Stimulated activated CD8-positive, alpha-beta memory T cell treated with anti-CD3 and anti-CD28 coated beads, Interleukin-4, amount 100 ng/mL, for 48 hours (primary cell): Measurements from ENCODE around the gene EFCAB8.
"Not testable (repeated sequence)": the region's sequence is repeated elsewhere in the genome, so short reads cannot be mapped to it uniquely, and the experiment has no call there.

Experiments
- DNase-seq: peaks from one replicate; pipeline ENCODE4 v3.0.0-alpha.2; 2020

The EFCAB8 gene

DNA sequence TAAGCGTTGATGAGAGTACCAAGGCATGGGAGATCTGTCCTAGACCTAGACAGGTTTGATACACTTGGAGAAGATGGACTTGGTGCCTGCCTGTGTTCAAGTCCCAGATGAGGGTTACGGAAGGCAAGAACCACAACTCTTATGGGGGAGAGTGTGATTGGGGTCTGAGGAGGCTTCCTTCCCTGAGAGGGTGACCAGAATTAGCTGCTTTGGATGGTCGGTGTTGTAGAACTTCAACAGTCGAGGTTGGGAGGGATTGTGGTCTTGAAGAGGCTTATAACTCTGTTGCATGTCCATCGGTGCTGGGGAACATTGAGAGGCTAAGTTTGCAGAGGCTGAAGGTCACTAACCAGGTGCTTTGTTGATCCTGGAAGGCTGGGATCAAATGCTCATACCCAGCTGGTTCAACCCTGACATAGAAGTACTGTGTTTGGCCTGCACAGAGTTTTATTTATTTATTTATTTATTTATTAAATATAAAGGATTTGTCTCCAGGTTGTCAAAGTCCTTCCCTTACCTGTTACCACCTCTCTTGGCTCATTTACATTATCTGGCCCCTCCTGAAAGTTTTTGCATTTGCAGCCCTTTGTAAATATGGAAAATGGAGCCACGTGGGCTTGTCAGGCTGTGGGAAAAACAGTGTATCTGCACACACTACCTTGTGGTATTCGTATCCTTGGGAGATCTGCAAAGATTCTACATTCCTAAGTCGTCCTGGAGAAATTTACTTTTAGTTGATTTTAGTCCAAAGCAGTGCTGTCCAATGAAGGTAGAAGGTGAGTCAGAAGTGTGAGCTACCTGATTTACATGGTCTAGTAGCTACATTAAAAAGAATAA is 15.8 kb upstream of the EFCAB8 start:
- no peak for DNase-seq

DNA sequence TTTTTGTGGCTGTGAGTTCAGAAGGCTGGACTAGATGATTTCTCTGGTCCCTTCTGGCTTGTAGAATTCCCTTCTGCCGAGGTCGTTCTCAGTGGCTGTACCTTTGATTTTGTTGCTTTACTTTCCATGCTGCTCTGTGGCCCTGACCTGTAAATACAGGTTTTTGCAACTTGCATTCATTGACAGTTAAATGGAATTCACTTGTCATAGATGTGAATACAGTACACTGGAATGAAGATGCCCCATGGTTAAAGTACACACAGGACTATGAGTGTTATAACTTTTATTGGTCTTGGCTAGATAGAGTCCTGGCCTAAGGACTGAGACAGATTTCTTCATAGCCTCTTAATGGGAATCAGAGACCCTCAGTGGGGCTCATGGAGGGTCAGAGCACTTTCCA is 12.9 kb upstream of the EFCAB8 start:
- DNase-seq: no peak

DNA sequence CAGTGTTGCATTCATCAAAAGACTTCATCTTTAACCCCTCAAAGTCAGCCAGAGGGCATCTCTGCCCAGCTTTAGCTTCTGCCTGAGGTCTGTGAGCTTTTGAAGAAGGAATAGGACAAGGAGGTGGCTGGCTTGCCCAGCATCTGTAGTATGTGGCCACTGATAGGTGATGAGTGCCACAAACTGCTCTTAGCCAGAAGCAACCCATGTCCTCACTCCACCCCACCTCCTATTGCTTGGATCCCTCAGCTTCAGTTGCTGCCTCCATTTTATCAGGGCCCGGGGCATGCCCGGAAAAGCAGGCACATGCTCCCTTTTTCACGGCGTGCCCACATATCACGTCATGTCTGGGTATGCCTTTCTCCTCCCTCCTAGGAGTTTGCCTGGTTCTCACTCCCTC is 11.9 kb upstream of the EFCAB8 start:
- DNase-seq: no peak

DNA sequence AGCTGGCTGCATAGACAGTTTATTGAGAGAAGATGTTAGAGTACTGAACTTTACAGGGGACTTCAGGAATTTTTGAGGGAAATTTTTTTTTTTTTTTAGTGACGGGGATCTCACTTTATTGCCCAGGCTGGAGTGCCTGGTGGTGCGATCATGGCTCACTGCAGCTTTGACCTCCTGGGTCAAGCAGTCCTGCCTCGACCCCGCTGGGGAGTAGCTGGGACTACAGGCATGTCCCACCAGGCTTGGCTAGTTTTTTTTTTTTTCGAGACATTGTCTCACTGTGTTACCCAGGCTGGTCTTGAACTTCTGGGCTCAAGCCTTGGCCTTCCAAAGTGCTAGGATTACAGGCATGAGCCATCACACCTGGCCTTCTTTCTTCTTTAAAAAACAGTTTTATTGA is 10.8 kb upstream of the EFCAB8 start:
- DNase-seq: no peak

- DNase-seq: no peak
Observed at GRCh38 chr20:32848846-32849245, 9.9 kb upstream of the EFCAB8 start.

GRCh38 chr20:32849577-32849976 is 9.1 kb upstream of the EFCAB8 start:
- DNase-seq: no peak

DNA sequence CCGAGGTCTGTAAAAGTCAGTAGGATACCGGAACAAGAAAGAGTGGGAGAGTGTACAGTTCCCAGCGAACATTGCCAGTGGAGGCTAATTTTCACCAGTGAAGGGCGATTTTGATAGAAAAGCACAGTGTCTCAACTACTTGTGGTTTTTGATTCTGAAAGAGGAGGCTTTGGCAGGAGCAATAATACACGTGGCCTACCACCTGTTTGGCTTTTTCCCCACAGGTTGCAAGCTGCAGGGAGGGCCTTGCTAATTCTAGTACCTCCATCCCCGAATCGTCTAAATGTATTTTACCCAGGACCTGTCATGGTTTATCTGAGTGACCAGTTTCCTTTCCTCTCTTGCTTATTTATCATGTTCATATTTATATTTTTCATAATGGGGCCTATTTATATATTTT is 3.3 kb upstream of the EFCAB8 start:
- no peak for DNase-seq

DNA sequence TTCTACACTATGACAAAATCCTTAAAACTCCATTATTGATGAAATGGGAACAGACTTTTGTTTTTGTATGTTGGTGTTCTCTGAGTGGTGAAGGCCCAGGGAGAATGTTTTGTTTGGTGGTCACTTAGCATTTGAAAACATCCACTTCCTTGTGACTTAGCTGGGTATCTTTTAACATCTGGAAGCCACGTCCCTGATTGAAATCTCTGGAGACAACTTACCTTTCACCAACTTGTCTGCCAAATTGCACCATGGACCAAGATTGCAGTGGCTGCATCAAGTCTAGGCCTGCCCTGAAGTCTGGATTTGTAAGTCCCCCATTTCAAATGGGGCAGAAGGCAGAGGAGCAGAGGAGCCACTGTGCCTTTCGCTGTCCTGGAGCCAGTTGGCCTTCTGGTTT is 534 bp upstream of the EFCAB8 start:
- DNase-seq: no peak

DNA sequence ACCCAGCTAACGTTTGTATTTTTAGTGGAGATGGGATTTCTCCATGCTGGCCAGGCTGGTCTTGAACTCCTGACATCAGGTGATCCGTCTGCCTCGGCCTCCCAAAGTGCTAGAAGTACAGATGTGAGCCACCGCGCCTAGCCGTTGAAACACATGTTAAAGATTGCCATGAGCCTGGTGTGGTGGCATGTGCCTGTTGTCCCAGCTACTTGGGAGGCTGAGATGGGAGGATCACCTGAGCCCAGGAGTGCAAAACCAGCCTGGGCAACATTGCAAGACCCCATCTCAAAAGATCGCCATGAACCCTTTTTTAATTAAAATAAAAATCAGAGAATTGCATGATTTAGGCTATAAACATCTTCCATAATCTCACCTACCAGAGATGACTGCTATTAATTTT is 2.7 kb downstream of the EFCAB8 start:
- DNase-seq: no peak

- no peak for DNase-seq
Observed at GRCh38 chr20:32869562-32869961, 10.8 kb downstream of the EFCAB8 start.

GRCh38 chr20:32870526-32870925 is 11.8 kb downstream of the EFCAB8 start:
- not testable (repeated sequence) for DNase-seq

DNA sequence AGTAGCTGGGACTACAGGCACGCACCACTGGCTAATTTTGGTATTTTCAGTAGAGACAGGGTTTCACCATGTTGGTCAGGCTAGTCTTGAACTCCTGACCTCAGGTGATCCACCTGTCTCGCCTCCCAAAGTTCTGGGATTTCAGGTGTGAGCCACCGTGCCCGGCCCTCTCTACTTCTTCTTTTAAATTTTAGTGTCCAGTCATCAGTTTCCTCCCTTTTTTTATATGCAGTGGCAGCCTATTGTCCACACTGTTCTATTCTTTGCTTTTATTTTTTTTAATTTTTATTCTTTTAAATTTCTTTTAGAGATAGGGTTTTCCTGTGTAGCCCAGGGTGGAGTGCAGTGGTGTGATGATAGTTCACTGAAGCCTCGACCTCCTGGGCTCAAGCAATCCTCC is 12.3 kb downstream of the EFCAB8 start:
- no peak for DNase-seq

DNA sequence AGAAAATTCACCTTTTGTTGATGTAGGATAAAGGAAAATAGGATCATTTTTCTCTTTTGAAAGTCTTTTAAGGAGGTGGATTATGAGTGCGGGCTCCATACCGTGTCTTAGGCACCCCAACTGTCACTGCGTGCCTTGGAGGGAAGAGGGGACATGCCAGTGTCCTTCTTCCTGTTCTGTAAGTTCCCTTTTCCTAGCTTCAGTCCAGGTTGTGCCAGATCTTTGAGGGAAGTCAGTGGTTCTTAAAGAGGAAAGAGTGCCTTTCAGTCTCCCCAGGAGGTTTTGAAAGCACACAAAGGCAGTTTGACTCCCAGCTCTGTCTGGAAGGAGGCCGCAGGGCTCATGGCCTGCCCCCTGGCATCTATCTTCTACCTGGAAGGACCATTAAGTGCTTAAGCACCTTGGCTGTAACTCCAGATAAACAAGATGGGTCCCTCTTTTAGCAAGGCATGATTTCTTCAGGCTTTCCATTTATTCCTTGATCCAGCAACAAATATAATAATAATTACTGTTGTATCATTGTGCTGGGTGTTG is 13.0 kb downstream of the EFCAB8 start:
- no peak for DNase-seq

GRCh38 chr20:32872266-32872665 is 13.5 kb downstream of the EFCAB8 start:
- DNase-seq: no peak

DNA sequence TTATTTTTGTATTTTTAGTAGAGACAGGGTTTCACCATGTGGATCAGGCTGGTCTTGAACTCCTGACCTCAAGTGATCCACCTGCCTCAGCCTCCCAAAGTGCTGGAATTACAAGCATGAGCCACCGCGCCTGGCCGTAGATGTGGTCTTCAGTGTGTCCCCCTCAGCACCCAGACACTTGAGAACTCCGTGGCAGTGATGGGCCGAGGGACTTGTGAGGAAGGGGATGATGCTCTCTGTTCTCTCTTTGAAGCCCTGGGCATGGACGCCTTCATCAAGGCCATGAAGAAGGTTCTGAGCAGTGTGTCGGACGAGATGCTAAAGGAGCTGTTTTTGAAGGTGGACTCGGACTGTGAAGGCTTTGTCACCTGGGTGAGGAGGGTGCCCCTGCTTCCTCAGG is 16.9 kb downstream of the EFCAB8 start:
- no peak for DNase-seq

- no peak for DNase-seq
Observed at GRCh38 chr20:32877507-32877906, 18.8 kb downstream of the EFCAB8 start.

DNA sequence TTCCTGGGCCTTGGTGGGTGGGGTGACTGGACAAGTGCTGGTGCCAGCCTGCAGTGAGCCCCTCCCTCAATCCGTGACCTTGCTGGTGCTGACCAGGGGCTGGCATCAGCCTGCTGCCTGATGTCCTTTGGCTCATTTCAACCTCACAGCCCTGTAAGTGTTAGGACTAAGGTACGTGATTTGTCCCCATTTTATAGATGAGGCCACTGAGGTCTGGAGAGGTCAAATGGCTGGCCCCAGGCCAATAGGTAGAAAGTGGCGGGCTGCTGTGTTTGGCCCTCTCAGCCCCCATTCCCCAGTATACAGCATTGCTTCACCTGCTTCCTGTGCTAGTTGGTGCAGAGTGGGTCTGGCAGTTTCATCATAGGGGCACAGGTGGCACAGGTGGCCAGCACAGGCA is 20.1 kb downstream of the EFCAB8 start:
- no peak for DNase-seq

DNA sequence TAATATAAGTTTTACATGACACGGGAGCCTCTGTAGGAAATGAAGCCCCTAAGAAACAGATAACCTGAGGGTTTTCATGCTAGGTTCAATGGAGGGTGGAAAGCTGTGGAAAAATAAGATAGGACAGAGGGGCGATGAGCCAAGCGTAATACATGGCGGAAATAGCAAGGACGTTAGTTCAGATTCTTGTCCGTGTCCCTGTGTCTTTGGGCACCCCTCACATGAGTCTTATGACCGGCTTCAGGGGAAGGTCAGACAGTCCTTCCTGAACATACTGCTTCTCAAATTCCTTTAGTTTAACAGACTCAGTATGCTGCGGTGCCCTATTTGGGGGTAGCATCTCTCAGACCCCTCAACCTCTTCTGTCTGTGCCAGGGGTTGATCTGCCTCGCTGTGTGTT is 20.8 kb downstream of the EFCAB8 start:
- no peak for DNase-seq

DNA sequence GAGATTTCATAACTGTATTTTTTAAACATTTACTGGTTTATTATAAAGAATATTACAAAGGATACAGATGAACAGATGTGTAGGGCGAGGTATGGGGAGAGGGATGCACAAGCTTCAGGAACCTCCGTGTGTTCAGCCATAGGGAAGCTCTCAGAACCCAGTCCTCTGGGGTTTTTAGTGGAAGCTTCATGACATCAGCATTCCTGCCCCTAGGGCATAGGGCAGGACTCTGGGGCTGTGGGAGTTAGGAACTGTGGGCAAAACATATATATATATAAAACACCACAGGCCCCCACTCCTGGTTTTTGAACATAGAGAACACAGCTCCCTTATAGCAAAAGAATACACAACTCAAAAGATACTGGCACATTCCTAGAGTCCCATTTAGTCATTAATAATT is 21.9 kb downstream of the EFCAB8 start:
- no peak for DNase-seq

DNA sequence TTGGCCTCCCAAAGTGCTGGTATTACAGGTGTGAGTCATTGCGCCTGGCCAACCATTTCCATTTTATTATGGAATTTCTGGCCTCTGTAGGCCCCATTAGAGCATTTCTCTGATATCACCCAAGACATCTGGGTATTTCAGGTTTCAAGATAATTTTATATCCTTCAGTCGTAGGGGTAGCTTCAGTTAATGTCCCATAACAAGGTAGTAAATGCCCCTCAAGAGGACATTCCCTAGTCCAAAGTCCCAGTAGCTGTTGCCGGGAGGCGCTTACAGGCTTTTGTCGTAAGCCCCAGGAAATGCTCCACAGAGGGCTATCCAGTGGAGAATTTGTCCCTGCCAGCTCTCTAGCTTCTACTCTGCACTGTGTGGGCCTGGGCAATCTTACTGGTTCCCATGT is 24.4 kb downstream of the EFCAB8 start:
- no peak for DNase-seq

GRCh38 chr20:32885185-32885584 is 26.5 kb downstream of the EFCAB8 start:
- DNase-seq: no peak

DNA sequence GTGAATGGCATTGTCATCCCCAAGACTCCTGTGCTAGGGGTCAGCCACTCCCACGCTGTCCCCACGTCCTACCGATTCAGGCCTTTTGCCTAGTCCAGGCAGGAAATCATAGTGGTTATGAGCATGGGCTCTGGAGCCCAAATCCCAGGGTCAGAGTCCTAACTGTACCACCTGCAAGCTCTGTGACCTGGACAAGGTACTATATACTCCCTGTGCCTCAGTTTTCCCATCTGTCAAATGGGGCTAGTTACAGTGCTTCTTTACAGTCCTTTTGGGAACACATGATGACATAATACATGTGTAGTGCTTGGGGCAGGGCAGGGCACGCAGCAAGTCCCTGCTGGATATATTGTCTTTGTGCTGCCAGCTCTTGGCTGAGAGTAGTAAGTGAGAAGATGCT is 27.2 kb downstream of the EFCAB8 start:
- no peak for DNase-seq

GRCh38 chr20:32886652-32887051 is 27.9 kb downstream of the EFCAB8 start:
- DNase-seq: no peak

- no peak for DNase-seq
Observed at GRCh38 chr20:32887492-32887891, 28.8 kb downstream of the EFCAB8 start.

GRCh38 chr20:32888636-32889035 is 29.9 kb downstream of the EFCAB8 start:
- no peak for DNase-seq
